H9 (cell line): ENCODE measurements around the gene WDR70. TPM values are rescaled to one million over a fixed set of nuclear protein-coding genes. Genes with fewer than 3 reads are reported as not detected.

Experiments used
- DNase-seq: peaks from one replicate; pipeline ENCODE4 v3.0.0-alpha.2; 2017
- H2AFZ ChIP-seq: one replicate; pipeline ENCODE4 v1.6.1; 2013; ENCODE audit warnings: mild to moderate bottlenecking, low read length, control low read depth, moderate library complexity
- H2AK5ac ChIP-seq: 2 replicates; pipeline ENCODE4 v1.6.1; 2013; ENCODE audit warnings: low read length, control low read depth, mixed read lengths; ENCODE audit not compliant: insufficient read length
- H2BK120ac ChIP-seq: one replicate; pipeline ENCODE4 v1.6.1; 2013; ENCODE audit warnings: low read depth, mild to moderate bottlenecking, low read length, control low read depth, inconsistent platforms; ENCODE audit not compliant: poor library complexity, severe bottlenecking
- H2BK12ac ChIP-seq: 2 replicates; pipeline ENCODE4 v1.6.1; 2013; ENCODE audit warnings: low read length, control low read depth, mixed read lengths, low read depth; ENCODE audit not compliant: insufficient read length
- H2BK15ac ChIP-seq: 2 replicates; pipeline ENCODE4 v1.6.1; 2013; ENCODE audit warnings: low read depth, low read length, control low read depth
- H2BK20ac ChIP-seq: one replicate; pipeline ENCODE4 v1.6.1; 2013; ENCODE audit warnings: low read depth, mild to moderate bottlenecking, low read length, control low read depth, inconsistent platforms; ENCODE audit not compliant: poor library complexity, severe bottlenecking
- H2BK5ac ChIP-seq: 2 replicates; pipeline ENCODE4 v1.6.1; 2013; ENCODE audit warnings: low read length, control low read depth, mixed read lengths; ENCODE audit not compliant: insufficient read length
- H3K14ac ChIP-seq: 2 replicates; pipeline ENCODE4 v1.6.1; 2013; ENCODE audit warnings: low read length, control low read depth; ENCODE audit not compliant: insufficient read depth
- H3K18ac ChIP-seq: 2 replicates; pipeline ENCODE4 v1.6.1; 2013; ENCODE audit warnings: low read depth, mild to moderate bottlenecking, mixed read lengths, low read length, control low read depth; ENCODE audit not compliant: insufficient read length
- H3K23ac ChIP-seq: 2 replicates; pipeline ENCODE4 v1.6.1; 2013; ENCODE audit warnings: low read length, control low read depth, mixed read lengths, low read depth; ENCODE audit not compliant: insufficient read length
- H3K23me2 ChIP-seq: 2 replicates; pipeline ENCODE4 v1.6.1; 2013; ENCODE audit warnings: low read depth, mild to moderate bottlenecking, mixed read lengths, low read length, control low read depth; ENCODE audit not compliant: insufficient read length, poor library complexity, severe bottlenecking
- H3K27ac ChIP-seq: 2 replicates; pipeline ENCODE4 v1.5.1; 2013; ENCODE audit warnings: low read length, control low read depth, mixed read lengths, low read depth; ENCODE audit not compliant: insufficient read length
- H3K27me3 ChIP-seq: 2 replicates; pipeline ENCODE4 v1.6.1; 2013; ENCODE audit warnings: low read length, control low read depth, inconsistent platforms; ENCODE audit not compliant: insufficient read depth
- H3K4ac ChIP-seq: 2 replicates; pipeline ENCODE4 v1.6.1; 2013; ENCODE audit warnings: low read depth, mild to moderate bottlenecking, control low read depth, inconsistent platforms, low read length, moderate library complexity
- H3K4me1 ChIP-seq: 2 replicates; pipeline ENCODE4 v1.6.1; 2013; ENCODE audit warnings: low read length, control low read depth, inconsistent platforms; ENCODE audit not compliant: insufficient read depth
- H3K4me2 ChIP-seq: 2 replicates; pipeline ENCODE4 v1.6.1; 2013; ENCODE audit warnings: low read length, control low read depth, mixed read lengths; ENCODE audit not compliant: insufficient read length, insufficient read depth
- H3K56ac ChIP-seq: 2 replicates; pipeline ENCODE4 v1.6.1; 2013; ENCODE audit warnings: low read depth, mild to moderate bottlenecking, mixed read lengths, low read length, control low read depth; ENCODE audit not compliant: insufficient read length
- H3K79me1 ChIP-seq: 2 replicates; pipeline ENCODE4 v1.6.1; 2013; ENCODE audit warnings: low read depth, mild to moderate bottlenecking, moderate library complexity, low read length, control low read depth, inconsistent platforms; ENCODE audit not compliant: insufficient read depth, poor library complexity, severe bottlenecking
- H3K79me2 ChIP-seq: 2 replicates; pipeline ENCODE4 v1.6.1; 2013; ENCODE audit warnings: low read length, control low read depth, inconsistent platforms; ENCODE audit not compliant: insufficient read depth
- H3K9ac ChIP-seq: 2 replicates; pipeline ENCODE4 v1.6.1; 2013; ENCODE audit warnings: low read length, control low read depth, mixed read lengths; ENCODE audit not compliant: insufficient read length; ENCODE audit errors: extremely low read depth
- H3K9me3 ChIP-seq: one replicate; pipeline ENCODE4 v1.6.1; 2013; ENCODE audit warnings: low read depth, low read length, inconsistent platforms; ENCODE audit not compliant: control insufficient read depth
- H3T11ph ChIP-seq: one replicate; pipeline ENCODE4 v1.6.1; 2013; ENCODE audit warnings: mild to moderate bottlenecking, low read length, control low read depth, inconsistent platforms
- H4K20me1 ChIP-seq: one replicate; pipeline ENCODE4 v1.6.1; 2013; ENCODE audit not compliant: control insufficient read depth, insufficient read length, insufficient read depth
- H4K5ac ChIP-seq: 2 replicates; pipeline ENCODE4 v1.6.1; 2013; ENCODE audit warnings: low read depth, mild to moderate bottlenecking, mixed read lengths, low read length, control low read depth; ENCODE audit not compliant: insufficient read length
- H4K8ac ChIP-seq: replicated peaks from 2 replicates; pipeline ENCODE4 v1.6.1; 2013; ENCODE audit warnings: low read length, control low read depth, mixed read lengths, low read depth; ENCODE audit not compliant: insufficient read length
- H4K91ac ChIP-seq: 2 replicates; pipeline ENCODE4 v1.6.1; 2013; ENCODE audit warnings: low read depth, mild to moderate bottlenecking, moderate library complexity, mixed read lengths, low read length, control low read depth; ENCODE audit not compliant: insufficient read length
- H3K27ac Mint-ChIP-seq, 3 experiments: 2 replicates in 2 of 3; 3 replicates in 1 of 3; pipeline ENCODE4 v1.8.0; 2020 to 2021; ENCODE audit warnings: mixed read lengths in 3 of 3, mild to moderate bottlenecking in 1 of 3, moderate library complexity in 1 of 3
- H3K27me3 Mint-ChIP-seq: 2 replicates; pipeline ENCODE4 v1.8.0; 2021; ENCODE audit warnings: low read depth, mild to moderate bottlenecking, moderate library complexity, mixed read lengths
- H3K36me3 Mint-ChIP-seq, 3 experiments: 2 replicates in 2 of 3; 3 replicates in 1 of 3; pipeline ENCODE4 v1.8.0; 2020 to 2021; ENCODE audit warnings: low read depth in 3 of 3, mixed read lengths in 3 of 3; ENCODE audit not compliant: insufficient read depth in 1 of 3
- H3K4me1 Mint-ChIP-seq, 2 experiments: 2 replicates each; pipeline ENCODE4 v1.8.0; 2020; ENCODE audit warnings: mixed read lengths in 2 of 2
- H3K4me3 Mint-ChIP-seq, 2 experiments: 2 replicates in 1 of 2; 3 replicates in 1 of 2; pipeline ENCODE4 v1.8.0; 2020 to 2021; ENCODE audit warnings: mild to moderate bottlenecking in 2 of 2, mixed read lengths in 2 of 2, moderate library complexity in 1 of 2
- H3K9me3 Mint-ChIP-seq, 2 experiments: 2 replicates in 1 of 2; 3 replicates in 1 of 2; pipeline ENCODE4 v1.8.0; 2020; ENCODE audit warnings: mild to moderate bottlenecking in 2 of 2, mixed read lengths in 2 of 2, moderate library complexity in 1 of 2
- CTCF ChIP-seq: fragments of 200-600 bp; sonication (generic); conservative IDR thresholded peaks from 3 replicates; pipeline ENCODE4 v1.8.0; 2021; ENCODE audit warnings: antibody characterized with exemption, mild to moderate bottlenecking
- whole genome bisulfite sequencing: extraction: QIAGEN DNeasy Blood & Tissue Kit; methylation state at CpG from one replicate; pipeline ENCODE4 v1.1.7; 2013; ENCODE audit warnings: missing lambda C conversion rate, low lambda C conversion rate, mixed read lengths; ENCODE audit not compliant: insufficient read length; ENCODE audit errors: extremely low coverage; 5-methylcytosine and 5-hydroxymethylcytosine counted together
- total RNA-seq: library from RNA; stranded (reverse); gene quantifications from 2 replicates; pipeline ENCODE4 v1.2.1, GENCODE V29; 2021

Gene WDR70
- total RNA-seq, 1 experiment from 2014 or later = 38.1 TPM

GRCh38 chr5:37701868-37702267 lies 322.8 kb downstream of the WDR70 start:
- Histone ChIP-seq H3T11ph (no peak overlapping the region), H2AK5ac (no peak overlapping the region), H2BK15ac (no peak overlapping the region), H3K56ac (no peak overlapping the region), H3K27ac (no peak overlapping the region), H3K79me1 (no peaks in the 10 kb centered on the region), H3K79me2 (no peaks in the 10 kb centered on the region), H4K5ac (no peak overlapping the region), H2AFZ (no peak overlapping the region), H2BK120ac (no peak overlapping the region), H3K4ac (no peak overlapping the region), H3K23ac (no peak overlapping the region), H3K4me1 (no peaks in the 10 kb centered on the region), H3K23me2 (no peaks in the 10 kb centered on the region), H2BK12ac (no peak overlapping the region), H2BK20ac (no peak overlapping the region), H3K4me2 (no peak overlapping the region), H2BK5ac (no peak overlapping the region), H3K27me3 (no peaks in the 10 kb centered on the region), H3K9me3 (no peaks in the 10 kb centered on the region), H3K14ac (no peak overlapping the region), H4K8ac (no peak overlapping the region), H3K18ac (no peak overlapping the region), H4K20me1 (no peaks in the 10 kb centered on the region), H3K9ac (no peak overlapping the region), H4K91ac (no peak overlapping the region)
- no peaks in the 10 kb centered on the region for H3K9me3 Mint-ChIP-seq
- no peak overlapping the region for H3K4me3 Mint-ChIP-seq
- no peak overlapping the region for H3K27ac Mint-ChIP-seq
- H3K27me3 Mint-ChIP-seq = no peaks in the 10 kb centered on the region
- no peaks in the 10 kb centered on the region; a peak in 1 of 7 replicates for H3K36me3 Mint-ChIP-seq
- whole genome bisulfite sequencing = no CpG with 5 or more reads among the region's 2 CpGs
- no peak for DNase-seq
- no peaks in the 10 kb centered on the region for H3K4me1 Mint-ChIP-seq
- no peak for TF ChIP-seq CTCF
